NAMALWA (cell line): ENCODE results near the gene KIDINS220.

Experiments used
- DNase-seq: peaks from one replicate; pipeline ENCODE4 v3.0.0-alpha.2; 2015; ENCODE audit warnings: low spot score

The KIDINS220 gene

GRCh38 chr2:8805278-8806210 is 31.9 kb downstream of the KIDINS220 start:
- no peak for DNase-seq

- DNase-seq = peak; percentile 40
Observed at GRCh38 chr2:8803658-8804379, 33.6 kb downstream of the KIDINS220 start.

GRCh38 chr2:8802741-8803140 is 34.7 kb downstream of the KIDINS220 start:
- DNase-seq = no peak

- no peak for DNase-seq
Observed at GRCh38 chr2:8800821-8801220, 36.6 kb downstream of the KIDINS220 start.

GRCh38 chr2:8800218-8800617 is 37.2 kb downstream of the KIDINS220 start:
- no peak for DNase-seq

- DNase-seq = no peak
Observed at GRCh38 chr2:8799004-8799403, 38.4 kb downstream of the KIDINS220 start.

- DNase-seq = no peak
Observed at GRCh38 chr2:8798393-8798792, 39.0 kb downstream of the KIDINS220 start.

GRCh38 chr2:8797682-8798081 is 39.7 kb downstream of the KIDINS220 start:
- DNase-seq = no peak

- DNase-seq = no peak
Observed at GRCh38 chr2:8796878-8797550, 40.4 kb downstream of the KIDINS220 start.

GRCh38 chr2:8796315-8796848 is 41.0 kb downstream of the KIDINS220 start:
- DNase-seq = no peak

GRCh38 chr2:8794923-8795825 is 42.2 kb downstream of the KIDINS220 start:
- DNase-seq = no peak

- DNase-seq = no peak
Observed at GRCh38 chr2:8790739-8791162, 46.7 kb downstream of the KIDINS220 start.

GRCh38 chr2:8786463-8786862 is 51.0 kb downstream of the KIDINS220 start:
- DNase-seq = no peak

- no peak for DNase-seq
Observed at GRCh38 chr2:8779795-8780671, 57.4 kb downstream of the KIDINS220 start.

GRCh38 chr2:8774371-8774770 is 63.0 kb downstream of the KIDINS220 start:
- no peak for DNase-seq

- no peak for DNase-seq
Observed at GRCh38 chr2:8767324-8767723, 70.1 kb downstream of the KIDINS220 start.

GRCh38 chr2:8761529-8762164 is 75.8 kb downstream of the KIDINS220 start:
- peak; percentile 65 for DNase-seq

- no peak for DNase-seq
Observed at GRCh38 chr2:8756716-8757115, 80.7 kb downstream of the KIDINS220 start.

- no peak for DNase-seq
Observed at GRCh38 chr2:8756230-8756629, 81.2 kb downstream of the KIDINS220 start.
